Mammary epithelial cell (primary cell): ENCODE data around the gene KCNJ15.

ENCODE experiments used
- CTCF ChIP-seq, 2 donors: IDR thresholded peaks in 1 of 2; conservative IDR thresholded peaks in 1 of 2; 2 replicates each; pipeline ENCODE4 v1.5.1; 2011 to 2012; ENCODE audit warnings: inconsistent platforms in 2 of 2, low read length in 2 of 2, mild to moderate bottlenecking in 2 of 2, control low read depth in 1 of 2, low read depth in 1 of 2; ENCODE audit not compliant: insufficient read depth in 1 of 2; ENCODE audit errors: extremely low read depth in 1 of 2
- EZH2 ChIP-seq: IDR thresholded peaks from 2 replicates; pipeline ENCODE4 v1.6.1; 2012; ENCODE audit warnings: low read length, inconsistent platforms, borderline replicate concordance

GRCh38 chr21:38208118-38208517 lies 48.7 kb upstream of the KCNJ15 start:
- TF ChIP-seq EZH2 = no peak
- TF ChIP-seq CTCF (conservative IDR thresholded peaks at IDR 0.05 in 1 of 2, IDR thresholded peaks at IDR 0.05 in 1 of 2; ENCODE audit: extremely low read depth in 1 of 2, insufficient read depth in 1 of 2, low read depth in 1 of 2, low read length in 2 of 2) = no peak
